CD4-positive, alpha-beta T cell treated with Interferon gamma for 1 hour (primary cell): Measurements from ENCODE around the gene HPS1.

Source experiments
- DNase-seq: peaks from one replicate; pipeline ENCODE4 v3.0.0-alpha.2; 2020

The HPS1 gene

GRCh38 chr10:98446661-98447221, at the start of gene HPS1:
HPS1 (minus strand) TSS chr10:98446935; CDS start chr10:98443240, 3,695 bp downstream.
- peak; percentile 83 for DNase-seq

GRCh38 chr10:98492763-98493162, 46.0 kb upstream of the HPS1 start:
- DNase-seq, result no peak

GRCh38 chr10:98489561-98490481, 43.1 kb upstream of the HPS1 start:
- no peak for DNase-seq

GRCh38 chr10:98488669-98489430, 42.1 kb upstream of the HPS1 start:
- DNase-seq, result no peak

- DNase-seq, result no peak
Measured at GRCh38 chr10:98487649-98488048, 40.9 kb upstream of the HPS1 start.

- DNase-seq, result no peak
Measured at GRCh38 chr10:98486421-98486820, 39.7 kb upstream of the HPS1 start.

- no peak for DNase-seq
Measured at GRCh38 chr10:98485959-98486358, 39.2 kb upstream of the HPS1 start.

- no peak for DNase-seq
Measured at GRCh38 chr10:98483658-98484057, 36.9 kb upstream of the HPS1 start.

- DNase-seq, result no peak
Measured at GRCh38 chr10:98482096-98482495, 35.4 kb upstream of the HPS1 start.

GRCh38 chr10:98481404-98481945, 34.7 kb upstream of the HPS1 start:
- DNase-seq, result no peak

GRCh38 chr10:98478430-98479222, 31.9 kb upstream of the HPS1 start:
- DNase-seq, result no peak

- DNase-seq, result no peak
Measured at GRCh38 chr10:98477861-98478260, 31.1 kb upstream of the HPS1 start.

GRCh38 chr10:98474628-98475027, 27.9 kb upstream of the HPS1 start:
- no peak for DNase-seq

GRCh38 chr10:98472196-98472595, 25.5 kb upstream of the HPS1 start:
- no peak for DNase-seq

- no peak for DNase-seq
Measured at GRCh38 chr10:98470850-98471249, 24.1 kb upstream of the HPS1 start.

- DNase-seq, result no peak
Measured at GRCh38 chr10:98469001-98469931, 22.5 kb upstream of the HPS1 start.

- DNase-seq, result peak; percentile 73
Measured at GRCh38 chr10:98467506-98468318, 21.0 kb upstream of the HPS1 start.

- DNase-seq, result no peak
Measured at GRCh38 chr10:98466861-98467505, 20.2 kb upstream of the HPS1 start.

- no peak for DNase-seq
Measured at GRCh38 chr10:98465866-98466265, 19.1 kb upstream of the HPS1 start.
